Neutrophil (primary cell): ENCODE results near the gene GATA2.

ENCODE experiments used
- H3K27ac ChIP-seq: fragments of 200-600 bp; sonication (generic); 2 replicates; pipeline ENCODE4 v1.5.1; 2016; ENCODE audit warnings: mild to moderate bottlenecking, moderate library complexity
- H3K27me3 ChIP-seq: fragments of 200-600 bp; sonication (generic); 2 replicates; pipeline ENCODE4 v1.6.0; 2016; ENCODE audit warnings: mild to moderate bottlenecking
- H3K36me3 ChIP-seq: fragments of 200-600 bp; sonication (generic); 2 replicates; pipeline ENCODE4 v1.5.1; 2017
- H3K4me1 ChIP-seq, 2 experiments: fragments of 200-600 bp in 1 of 2; sonication (generic) in 1 of 2; 1 replicate in 1 of 2; 2 replicates in 1 of 2; pipeline versions ENCODE4 v1.5.1 to v1.6.1; 2013 to 2016; ENCODE audit warnings: low read depth in 1 of 2, low read length in 1 of 2, mild to moderate bottlenecking in 1 of 2, moderate library complexity in 1 of 2; ENCODE audit not compliant: control insufficient read depth in 1 of 2, insufficient read depth in 1 of 2
- H3K4me3 ChIP-seq, 2 experiments: fragments of 200-600 bp in 1 of 2; sonication (generic) in 1 of 2; 1 replicate in 1 of 2; 2 replicates in 1 of 2; pipeline ENCODE4 v1.5.1; 2013 to 2016; ENCODE audit warnings: low read depth in 1 of 2, low read length in 1 of 2, mild to moderate bottlenecking in 1 of 2, moderate library complexity in 1 of 2
- H3K9me3 ChIP-seq: fragments of 200-600 bp; sonication (generic); 2 replicates; pipeline ENCODE4 v1.5.1; 2016
- TF ChIP-seq, protein P1 (sequence below): fragments of 200-600 bp; sonication (generic); IDR thresholded peaks from 2 replicates; pipeline ENCODE4 v1.5.1; 2016; ENCODE audit warnings: antibody characterized with exemption

GATA2 gene

GRCh38 chr3:128464702-128465101 lies 28.3 kb downstream of the GATA2 start:
- Histone ChIP-seq H3K27ac (no peak overlapping the region), H3K36me3 (no peaks in the 10 kb centered on the region), H3K4me1 (no peaks in the 10 kb centered on the region), H3K4me3 (no peak overlapping the region), H3K27me3 (peaks cover 27% of the 10 kb centered on the region), H3K9me3 (no peaks in the 10 kb centered on the region)
- TF ChIP-seq, protein P1, sequence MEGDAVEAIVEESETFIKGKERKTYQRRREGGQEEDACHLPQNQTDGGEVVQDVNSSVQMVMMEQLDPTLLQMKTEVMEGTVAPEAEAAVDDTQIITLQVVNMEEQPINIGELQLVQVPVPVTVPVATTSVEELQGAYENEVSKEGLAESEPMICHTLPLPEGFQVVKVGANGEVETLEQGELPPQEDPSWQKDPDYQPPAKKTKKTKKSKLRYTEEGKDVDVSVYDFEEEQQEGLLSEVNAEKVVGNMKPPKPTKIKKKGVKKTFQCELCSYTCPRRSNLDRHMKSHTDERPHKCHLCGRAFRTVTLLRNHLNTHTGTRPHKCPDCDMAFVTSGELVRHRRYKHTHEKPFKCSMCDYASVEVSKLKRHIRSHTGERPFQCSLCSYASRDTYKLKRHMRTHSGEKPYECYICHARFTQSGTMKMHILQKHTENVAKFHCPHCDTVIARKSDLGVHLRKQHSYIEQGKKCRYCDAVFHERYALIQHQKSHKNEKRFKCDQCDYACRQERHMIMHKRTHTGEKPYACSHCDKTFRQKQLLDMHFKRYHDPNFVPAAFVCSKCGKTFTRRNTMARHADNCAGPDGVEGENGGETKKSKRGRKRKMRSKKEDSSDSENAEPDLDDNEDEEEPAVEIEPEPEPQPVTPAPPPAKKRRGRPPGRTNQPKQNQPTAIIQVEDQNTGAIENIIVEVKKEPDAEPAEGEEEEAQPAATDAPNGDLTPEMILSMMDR = no peak

DNA sequence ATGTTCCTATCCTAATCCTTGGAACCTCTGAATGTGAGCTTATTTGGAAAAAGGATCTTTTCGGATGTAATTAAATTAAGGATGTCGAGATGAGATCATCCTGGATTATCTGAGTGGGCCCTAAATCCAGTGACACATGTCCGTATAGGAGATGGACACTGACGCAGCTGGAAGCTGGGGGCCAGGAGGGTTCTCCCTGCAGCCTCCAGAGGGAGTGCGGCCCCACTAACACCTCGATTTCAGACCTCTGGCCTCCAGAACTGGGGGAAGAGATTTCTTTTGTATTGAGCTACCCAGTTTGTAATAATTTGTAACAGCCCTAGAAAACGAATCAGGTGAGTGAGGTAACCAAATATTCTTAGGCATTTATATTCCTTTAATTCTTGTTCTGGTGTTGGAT lies 28.8 kb downstream of the GATA2 start:
- H3K27ac ChIP-seq = no peak overlapping the region
- peaks cover 31% of the 10 kb centered on the region for H3K27me3 ChIP-seq
- TF ChIP-seq, protein P1 = no peak
- no peaks in the 10 kb centered on the region for H3K9me3 ChIP-seq
- no peak overlapping the region for H3K4me3 ChIP-seq
- H3K36me3 ChIP-seq = no peaks in the 10 kb centered on the region
- no peaks in the 10 kb centered on the region for H3K4me1 ChIP-seq

- H3K4me3 ChIP-seq = no peak overlapping the region
- H3K4me1 ChIP-seq = no peaks in the 10 kb centered on the region
- no peaks in the 10 kb centered on the region for H3K36me3 ChIP-seq
- no peak overlapping the region for H3K27ac ChIP-seq
- no peaks in the 10 kb centered on the region for H3K9me3 ChIP-seq
- TF ChIP-seq, protein P1 = no peak
- peaks cover 31% of the 10 kb centered on the region for H3K27me3 ChIP-seq
These were observed 29.2 kb downstream of the GATA2 start for GRCh38 chr3:128463771-128464170.

DNA sequence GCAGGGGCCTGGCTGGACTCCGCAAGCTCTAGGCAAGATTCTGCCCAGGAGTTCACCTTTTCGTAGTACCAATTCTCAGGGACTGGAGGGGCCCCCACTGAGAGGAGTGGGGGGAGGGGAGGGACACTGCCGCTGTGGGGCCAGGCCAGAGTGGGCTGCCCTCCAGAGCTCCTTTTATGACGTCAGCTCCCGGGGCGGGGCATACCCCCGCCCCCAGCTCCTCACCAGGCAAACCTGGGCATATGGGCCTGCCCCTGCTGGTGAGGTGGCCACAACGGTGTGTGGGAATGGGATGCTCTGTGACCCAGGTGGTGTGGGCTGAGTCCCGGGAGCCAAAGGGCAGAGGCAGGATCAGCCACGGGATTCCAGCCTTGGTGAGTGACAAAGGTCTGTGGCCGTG lies 29.6 kb downstream of the GATA2 start:
- H3K4me1 ChIP-seq = no peaks in the 10 kb centered on the region
- no peak overlapping the region for H3K27ac ChIP-seq
- peaks cover 31% of the 10 kb centered on the region for H3K27me3 ChIP-seq
- no peaks in the 10 kb centered on the region for H3K9me3 ChIP-seq
- no peak overlapping the region for H3K4me3 ChIP-seq
- H3K36me3 ChIP-seq = no peaks in the 10 kb centered on the region
- TF ChIP-seq, protein P1 = no peak

DNA sequence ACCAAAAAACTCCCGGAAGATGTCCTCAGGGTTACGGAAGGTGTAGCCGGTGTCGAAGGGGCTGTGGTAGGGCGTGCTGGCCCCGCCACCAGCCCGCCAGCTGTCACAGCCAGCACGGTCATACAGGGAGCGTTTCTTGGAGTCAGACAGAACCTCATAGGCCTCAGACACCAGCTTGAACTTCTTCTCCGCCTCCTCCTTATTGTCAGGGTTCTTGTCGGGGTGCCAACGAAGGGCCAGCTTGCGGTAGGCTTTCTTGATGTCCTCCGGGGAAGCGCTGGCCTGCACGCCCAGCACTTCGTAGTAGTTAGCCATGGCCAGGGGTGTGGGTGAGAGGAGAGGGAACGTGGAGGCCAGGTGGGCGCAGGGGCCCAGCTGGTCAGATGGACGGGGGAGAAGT lies 30.1 kb downstream of the GATA2 start:
- TF ChIP-seq, protein P1 = no peak

More for the DNA sequence above, 30.1 kb downstream of the GATA2 start:
- Histone ChIP-seq H3K36me3 (no peaks in the 10 kb centered on the region), H3K27me3 (peaks cover 34% of the 10 kb centered on the region), H3K9me3 (no peaks in the 10 kb centered on the region), H3K27ac (no peak overlapping the region), H3K4me3 (no peak overlapping the region), H3K4me1 (no peaks in the 10 kb centered on the region)
